BLaER1 treated with 17β-estradiol and CSF1 and Interleukin-3, amounts not matched to agents 10 nM and 100 nM (cell line): ENCODE results near the gene ZDHHC7.

Experiments
- H3K27ac ChIP-seq, 11 experiments: shearing (Covaris generic); formaldehyde crosslinking; 2 replicates each; pipeline ENCODE4 v1.8.1; 2022
- H3K27me3 ChIP-seq, 11 experiments: shearing (Covaris generic); formaldehyde crosslinking; 2 replicates each; pipeline ENCODE4 v1.8.1; 2022
- H3K36me3 ChIP-seq, 11 experiments: shearing (Covaris generic); formaldehyde crosslinking; 2 replicates each; pipeline ENCODE4 v1.8.1; 2022
- H3K4me1 ChIP-seq, 10 experiments: shearing (Covaris generic); formaldehyde crosslinking; 2 replicates each; pipeline ENCODE4 v1.8.1; 2022
- H3K4me2 ChIP-seq, 11 experiments: shearing (Covaris generic); formaldehyde crosslinking; 2 replicates each; pipeline ENCODE4 v1.8.1; 2022
- H3K4me3 ChIP-seq, 10 experiments: shearing (Covaris generic); formaldehyde crosslinking; 2 replicates each; pipeline ENCODE4 v1.8.1; 2022
- H3K9ac ChIP-seq, 11 experiments: shearing (Covaris generic); formaldehyde crosslinking; 2 replicates each; pipeline ENCODE4 v1.8.1; 2022
- H3K9me3 ChIP-seq, 11 experiments: shearing (Covaris generic); formaldehyde crosslinking; replicated peaks in 1 of 11; 2 replicates each; pipeline ENCODE4 v1.8.1; 2022
- H4K20me1 ChIP-seq, 11 experiments: shearing (Covaris generic); formaldehyde crosslinking; 2 replicates each; pipeline ENCODE4 v1.8.1; 2022
- Cebpa-rat ChIP-seq, 11 experiments: shearing (Covaris generic); IDR thresholded peaks; 2 replicates each; pipeline ENCODE4 v1.8.1; 2022

Gene ZDHHC7

GRCh38 chr16:84995663-84996062 lies 15.7 kb downstream of the ZDHHC7 start:
- Histone ChIP-seq H3K4me3 (no peak overlapping the region), H3K4me1 (peaks cover 1 to 98% (median 48%) of the 10 kb centered on the region in 10 experiments; a peak in 19 of 20 replicates), H3K9ac (peak overlapping the region in 3 of 11 experiments; percentile 66 to 76 (median 71); a peak in 5 of 22 replicates), H4K20me1 (peaks cover 0 to 96% (median 19%) of the 10 kb centered on the region in 11 experiments; a peak in 15 of 22 replicates), H3K27me3 (no peaks in the 10 kb centered on the region), H3K27ac (peak overlapping the region in 10 of 11 experiments; percentile 65 to 89 (median 82); a peak in 19 of 22 replicates), H3K9me3 (peaks cover 0 to 9% (median 0%) of the 10 kb centered on the region in 11 experiments; a peak in 5 of 22 replicates), H3K36me3 (peaks cover 52 to 89% (median 78%) of the 10 kb centered on the region in 11 experiments), H3K4me2 (peak overlapping the region in 8 of 11 experiments; percentile 21 to 92 (median 81); a peak in 13 of 22 replicates)
- TF ChIP-seq Cebpa-rat (IDR thresholded peaks at IDR 0.05), result no peak

DNA sequence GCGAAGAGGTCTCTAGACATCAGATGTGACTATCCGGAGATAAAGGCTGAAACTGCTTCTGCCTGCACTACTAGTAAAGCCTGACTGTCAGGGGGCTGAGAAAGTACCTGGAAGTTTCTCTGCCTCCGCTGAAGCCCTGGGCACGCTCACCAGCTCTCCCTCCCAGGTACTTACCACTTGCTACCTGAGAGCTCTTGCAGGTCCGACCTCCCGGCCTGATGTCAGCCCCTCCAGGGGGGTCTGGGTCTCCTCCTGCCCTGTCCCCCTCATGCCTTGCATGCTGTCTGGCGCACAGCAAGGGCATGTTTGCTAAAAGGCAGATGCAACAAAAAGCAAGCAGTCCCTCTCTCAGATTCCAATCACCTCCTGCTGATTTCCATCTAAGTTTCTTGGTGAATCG lies 17.4 kb downstream of the ZDHHC7 start:
- no peak for TF ChIP-seq Cebpa-rat (IDR thresholded peaks at IDR 0.05)
- no peaks in the 10 kb centered on the region for H3K27me3 ChIP-seq
- peaks cover 0 to 87% (median 46%) of the 10 kb centered on the region in 10 experiments; a peak in 19 of 20 replicates for H3K4me1 ChIP-seq
- H3K9me3 ChIP-seq, result peaks cover 0 to 9% (median 0%) of the 10 kb centered on the region in 11 experiments; a peak in 5 of 22 replicates
- H4K20me1 ChIP-seq, result peaks cover 0 to 95% (median 18%) of the 10 kb centered on the region in 11 experiments; a peak in 14 of 22 replicates
- H3K27ac ChIP-seq, result peak overlapping the region in 10 of 11 experiments; percentile 45 to 89 (median 82); a peak in 20 of 22 replicates
- H3K9ac ChIP-seq, result peak overlapping the region in 8 of 11 experiments; percentile 36 to 77 (median 70); a peak in 12 of 22 replicates
- peaks cover 61 to 89% (median 79%) of the 10 kb centered on the region in 11 experiments for H3K36me3 ChIP-seq
- H3K4me2 ChIP-seq, result peak overlapping the region in 8 of 11 experiments; percentile 21 to 92 (median 81); a peak in 14 of 22 replicates
- H3K4me3 ChIP-seq, result no peak overlapping the region

DNA sequence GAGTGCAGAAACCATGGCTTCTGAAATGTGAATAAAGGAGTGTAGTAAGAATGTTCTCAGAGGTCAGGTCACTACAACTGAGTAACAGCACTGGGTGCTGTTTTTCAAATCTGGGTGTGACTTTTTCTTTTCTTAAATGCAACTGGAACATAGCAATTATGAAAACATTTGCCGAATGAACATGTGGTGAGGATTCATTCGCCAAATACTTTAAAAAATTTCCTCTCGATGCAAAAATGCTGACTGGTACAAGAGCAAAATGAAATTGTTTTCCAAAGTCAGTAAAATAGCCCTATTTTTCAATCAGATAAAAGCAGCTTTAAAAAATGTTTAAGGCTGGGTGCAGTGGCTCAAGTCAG lies 18.6 kb downstream of the ZDHHC7 start:
- Histone ChIP-seq H4K20me1 (peaks cover 0 to 95% (median 28%) of the 10 kb centered on the region in 11 experiments; a peak in 17 of 22 replicates), H3K27ac (peak overlapping the region in 6 of 11 experiments; percentile 6 to 88 (median 22); a peak in 7 of 22 replicates), H3K9ac (peak overlapping the region in 2 of 11 experiments; percentile 10 to 35; a peak in 3 of 22 replicates), H3K4me2 (peak overlapping the region in 3 of 11 experiments; percentile 76 to 84 (median 83); a peak in 6 of 22 replicates), H3K27me3 (no peaks in the 10 kb centered on the region), H3K4me3 (no peak overlapping the region), H3K36me3 (peaks cover 69 to 91% (median 80%) of the 10 kb centered on the region in 11 experiments), H3K4me1 (peaks cover 0 to 76% (median 44%) of the 10 kb centered on the region in 10 experiments; a peak in 19 of 20 replicates), H3K9me3 (no peaks in the 10 kb centered on the region)
- no peak for TF ChIP-seq Cebpa-rat (IDR thresholded peaks at IDR 0.05)

DNA sequence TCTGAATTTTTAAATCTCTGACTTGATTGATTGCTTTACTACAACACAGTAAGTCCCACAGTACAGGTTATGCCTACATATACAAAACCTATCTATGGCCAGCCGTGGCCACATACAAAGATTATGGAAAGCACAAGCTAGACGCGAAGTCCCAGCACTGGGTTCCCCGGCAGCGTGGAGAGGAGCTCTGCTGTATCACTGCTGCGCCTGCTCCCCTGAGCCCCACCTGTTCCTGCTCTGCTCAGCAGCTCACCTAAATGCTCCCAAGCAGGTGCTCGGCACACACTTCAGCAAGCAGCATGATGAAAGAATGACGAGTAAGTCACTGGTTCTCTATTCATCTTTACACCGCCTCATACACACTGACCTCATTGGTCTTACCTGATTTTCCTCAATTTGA lies 20.6 kb downstream of the ZDHHC7 start:
- H3K9ac ChIP-seq, result no peak overlapping the region
- H4K20me1 ChIP-seq, result peaks cover 0 to 97% (median 47%) of the 10 kb centered on the region in 11 experiments; a peak in 19 of 22 replicates
- TF ChIP-seq Cebpa-rat (IDR thresholded peaks at IDR 0.05), result no peak
- H3K4me3 ChIP-seq, result no peak overlapping the region
- H3K27me3 ChIP-seq, result no peaks in the 10 kb centered on the region
- peak overlapping the region in 1 of 11 experiments; percentile 37; a peak in 1 of 22 replicates for H3K27ac ChIP-seq
- no peak overlapping the region for H3K4me2 ChIP-seq
- H3K36me3 ChIP-seq, result peaks cover 88 to 100% (median 96%) of the 10 kb centered on the region in 11 experiments
- H3K9me3 ChIP-seq, result no peaks in the 10 kb centered on the region
- peaks cover 0 to 76% (median 38%) of the 10 kb centered on the region in 10 experiments; a peak in 17 of 20 replicates for H3K4me1 ChIP-seq

DNA sequence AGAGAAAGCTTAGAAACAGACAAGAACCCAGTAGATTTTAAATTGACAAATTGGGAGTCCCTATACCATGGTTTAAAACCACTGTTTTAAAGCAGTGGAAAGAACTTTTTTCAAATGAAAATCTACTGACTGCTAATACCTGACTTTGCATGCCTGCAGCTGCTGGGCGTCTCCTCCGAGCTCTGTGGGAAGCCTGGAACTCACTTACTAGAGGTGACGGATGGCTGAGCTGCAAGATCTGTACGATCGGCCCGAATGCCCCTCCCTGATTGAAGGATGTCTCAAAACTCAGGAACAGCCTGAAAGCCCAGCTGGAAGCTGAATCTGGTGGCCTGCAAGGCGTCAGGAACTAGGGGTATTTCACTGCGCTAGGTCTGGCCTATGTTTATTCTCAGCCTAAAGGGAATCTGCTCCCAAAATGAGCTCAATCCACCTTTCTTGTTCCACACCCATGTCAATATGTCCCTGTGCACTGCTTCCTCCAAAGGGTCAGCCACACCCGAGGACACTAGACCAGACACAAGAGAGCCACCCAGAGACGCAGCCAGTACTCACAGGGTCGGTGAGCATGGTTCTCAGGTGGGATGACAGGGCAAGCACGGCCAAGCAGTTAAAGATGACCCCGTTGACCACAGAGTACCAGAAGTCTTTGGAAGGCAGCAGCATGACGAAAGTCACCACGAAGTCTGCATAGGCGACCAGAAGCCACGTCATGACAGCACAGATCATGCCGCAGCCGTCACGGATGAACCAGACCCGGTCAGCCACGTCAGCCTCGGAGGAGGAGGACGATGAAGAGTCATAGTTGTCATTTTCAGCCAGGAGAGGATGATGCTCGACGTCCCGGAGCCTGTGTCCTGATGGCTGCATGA lies 21.4 kb downstream of the ZDHHC7 start:
- H3K4me1 ChIP-seq, result peaks cover 5 to 76% (median 38%) of the 10 kb centered on the region in 10 experiments
- TF ChIP-seq Cebpa-rat (IDR thresholded peaks at IDR 0.05), result no peak
- H3K9ac ChIP-seq, result no peak overlapping the region; a peak in 1 of 22 replicates
- H3K36me3 ChIP-seq, result peaks cover 87 to 100% (median 96%) of the 10 kb centered on the region in 11 experiments
- no peaks in the 10 kb centered on the region for H3K9me3 ChIP-seq
- no peak overlapping the region for H3K4me2 ChIP-seq
- no peaks in the 10 kb centered on the region for H3K27me3 ChIP-seq
- no peak overlapping the region for H3K4me3 ChIP-seq
- H3K27ac ChIP-seq, result peak overlapping the region in 1 of 11 experiments; percentile 13; a peak in 1 of 22 replicates
- H4K20me1 ChIP-seq, result peaks cover 0 to 97% (median 54%) of the 10 kb centered on the region in 11 experiments; a peak in 19 of 22 replicates

DNA sequence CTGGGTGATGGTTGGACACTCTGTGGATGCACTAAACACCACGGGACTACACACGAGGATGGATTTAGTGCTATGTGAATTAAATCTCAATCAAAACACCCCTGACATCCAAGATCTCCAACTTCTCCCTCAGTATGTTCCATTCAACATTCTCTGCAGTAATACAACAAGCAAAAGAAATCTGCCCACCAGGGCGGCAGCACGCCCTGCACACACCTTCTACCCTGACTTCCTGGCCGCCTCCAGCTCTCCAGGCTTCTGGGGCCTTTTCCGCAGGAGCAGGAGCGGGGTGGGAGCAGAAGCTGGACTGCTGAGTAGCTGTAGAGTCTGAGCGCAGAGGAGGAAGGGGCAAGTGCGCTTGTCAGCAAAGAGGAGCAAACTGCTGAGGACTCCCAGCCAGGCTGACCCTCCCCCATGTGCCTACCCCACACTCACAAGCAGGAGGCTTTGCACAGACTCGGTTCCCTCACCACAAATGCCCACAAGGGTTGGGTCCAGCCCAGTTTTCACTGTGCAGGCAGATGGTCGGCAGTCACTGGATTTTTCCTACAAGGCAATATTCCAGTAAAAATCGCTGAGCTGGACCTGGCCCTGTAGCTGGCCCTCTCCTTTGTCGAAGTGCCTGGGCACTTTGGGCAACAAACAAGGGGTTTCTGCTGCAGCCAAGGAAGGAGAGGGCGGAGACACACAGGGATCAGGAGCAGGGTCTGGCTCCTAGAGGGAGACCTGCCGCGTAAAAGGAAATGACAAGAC lies 22.8 kb downstream of the ZDHHC7 start:
- Histone ChIP-seq H3K9me3 (no peaks in the 10 kb centered on the region), H3K4me2 (no peak overlapping the region), H4K20me1 (peaks cover 0 to 97% (median 58%) of the 10 kb centered on the region in 11 experiments; a peak in 19 of 22 replicates), H3K27ac (peak overlapping the region in 1 of 11 experiments; percentile 24; a peak in 1 of 22 replicates), H3K4me1 (peaks cover 18 to 76% (median 38%) of the 10 kb centered on the region in 10 experiments), H3K27me3 (no peaks in the 10 kb centered on the region), H3K4me3 (no peak overlapping the region), H3K9ac (no peak overlapping the region), H3K36me3 (peaks cover 82 to 94% (median 90%) of the 10 kb centered on the region in 11 experiments)
- no peak for TF ChIP-seq Cebpa-rat (IDR thresholded peaks at IDR 0.05)

- Histone ChIP-seq H3K9me3 (no peaks in the 10 kb centered on the region), H3K27ac (peak overlapping the region in 3 of 11 experiments; percentile 43 to 75 (median 47); a peak in 4 of 22 replicates), H3K9ac (0 out of 22 replicates have a peak overlapping the region, but pooled peaks of 2 of the 11 experiments have one; percentile 15 to 46), H3K4me1 (peaks cover 26 to 76% (median 52%) of the 10 kb centered on the region in 10 experiments), H3K36me3 (peaks cover 78 to 91% (median 88%) of the 10 kb centered on the region in 11 experiments), H3K4me2 (peak overlapping the region in 4 of 11 experiments; percentile 75 to 86 (median 80); a peak in 7 of 22 replicates), H4K20me1 (peaks cover 0 to 97% (median 73%) of the 10 kb centered on the region in 11 experiments; a peak in 20 of 22 replicates), H3K4me3 (no peak overlapping the region), H3K27me3 (no peaks in the 10 kb centered on the region)
- no peak for TF ChIP-seq Cebpa-rat (IDR thresholded peaks at IDR 0.05)
Observed at GRCh38 chr16:84986879-84987278, 24.5 kb downstream of the ZDHHC7 start.

- Histone ChIP-seq H4K20me1 (peaks cover 0 to 100% (median 75%) of the 10 kb centered on the region in 11 experiments; a peak in 20 of 22 replicates), H3K36me3 (peaks cover 82 to 94% (median 90%) of the 10 kb centered on the region in 11 experiments), H3K9ac (peak overlapping the region in 1 of 11 experiments; percentile 46; a peak in 2 of 22 replicates), H3K4me1 (peaks cover 26 to 70% (median 50%) of the 10 kb centered on the region in 10 experiments), H3K27me3 (no peaks in the 10 kb centered on the region), H3K27ac (peak overlapping the region in 3 of 11 experiments; percentile 43 to 75 (median 47); a peak in 6 of 22 replicates), H3K9me3 (no peaks in the 10 kb centered on the region), H3K4me3 (no peak overlapping the region), H3K4me2 (peak overlapping the region in 7 of 11 experiments; percentile 16 to 86 (median 76); a peak in 12 of 22 replicates)
- no peak for TF ChIP-seq Cebpa-rat (IDR thresholded peaks at IDR 0.05)
Observed at GRCh38 chr16:84986102-84986501, 25.2 kb downstream of the ZDHHC7 start.
